HuH-7 (cell line): ENCODE measurements around the gene SC5D.
A peak's percentile ranks its signal among the peaks of the same experiment; 100 is the strongest.

ENCODE experiments used
- DNase-seq: peaks from one replicate; pipeline ENCODE4 v3.0.0; 2011; ENCODE audit warnings: low spot score

SC5D gene

GRCh38 chr11:121292495-121293287, at the start of gene SC5D:
SC5D (plus strand) TSS chr11:121292771; CDS start chr11:121303376, 10,605 bp downstream.
- peak; percentile 86 for DNase-seq

GRCh38 chr11:121244884-121245283, 47.7 kb upstream of the SC5D start:
- no peak for DNase-seq

- DNase-seq, result no peak
Measured at GRCh38 chr11:121246021-121246768, 46.4 kb upstream of the SC5D start.

GRCh38 chr11:121246769-121247035, 45.9 kb upstream of the SC5D start:
- DNase-seq, result no peak

- no peak for DNase-seq
Measured at GRCh38 chr11:121248496-121248895, 44.1 kb upstream of the SC5D start.

- DNase-seq, result peak; percentile 51
Measured at GRCh38 chr11:121249039-121249663, 43.4 kb upstream of the SC5D start.

GRCh38 chr11:121250843-121251242, 41.7 kb upstream of the SC5D start:
- no peak for DNase-seq

GRCh38 chr11:121253951-121254350, 38.6 kb upstream of the SC5D start:
- DNase-seq, result no peak

- DNase-seq, result no peak
Measured at GRCh38 chr11:121254756-121255155, 37.8 kb upstream of the SC5D start.

- DNase-seq, result no peak
Measured at GRCh38 chr11:121255473-121256125, 37.0 kb upstream of the SC5D start.

GRCh38 chr11:121257289-121257688, 35.3 kb upstream of the SC5D start:
- no peak for DNase-seq

GRCh38 chr11:121257976-121258375, 34.6 kb upstream of the SC5D start:
- DNase-seq, result no peak

- no peak for DNase-seq
Measured at GRCh38 chr11:121265586-121265985, 27.0 kb upstream of the SC5D start.

- DNase-seq, result no peak
Measured at GRCh38 chr11:121268581-121268980, 24.0 kb upstream of the SC5D start.

GRCh38 chr11:121270001-121270678, 22.4 kb upstream of the SC5D start:
- DNase-seq, result no peak

- no peak for DNase-seq
Measured at GRCh38 chr11:121274332-121274991, 18.1 kb upstream of the SC5D start.

GRCh38 chr11:121281698-121282097, 10.9 kb upstream of the SC5D start:
- no peak for DNase-seq

- DNase-seq, result no peak
Measured at GRCh38 chr11:121282386-121282785, 10.2 kb upstream of the SC5D start.

GRCh38 chr11:121282886-121283502, 9.6 kb upstream of the SC5D start:
- no peak for DNase-seq

GRCh38 chr11:121291319-121291718, 1.3 kb upstream of the SC5D start:
- no peak for DNase-seq

GRCh38 chr11:121291896-121292494, 576 bp upstream of the SC5D start:
- DNase-seq, result peak; percentile 2
